IMR-90 (cell line): ENCODE measurements around the gene TNF. TPM values are rescaled to one million over a fixed set of nuclear protein-coding genes. Genes with fewer than 3 reads are reported as not detected.

Experiments
- ATAC-seq: fragments of 200-7000 bp; cut with Tn5 transposase; 2 replicates; pipeline ENCODE4 v1.9.1; 2020; ENCODE audit warnings: low read depth, mild to moderate bottlenecking, moderate library complexity
- BruUV-seq: library from RNA; stranded (reverse); fragments of 400-500 nt; replicated peaks from 2 replicates; lab custom pipeline; 2021; lab: Mats Ljungman, UMichigan
- CTCF ChIA-PET: fragments of 300-600 bp; formaldehyde crosslinking; extraction: SDS; loops from one replicate; lab custom pipeline; 2021; ENCODE audit warnings: antibody characterized with exemption; lab: Yijun Ruan, JAX
- POLR2A ChIA-PET: fragments of 300-600 bp; sonication (Branson Sonifier 250); formaldehyde crosslinking; loops from one replicate; lab custom pipeline; 2022; ENCODE audit warnings: antibody characterized with exemption; ENCODE audit not compliant: unreplicated experiment; lab: Charles Lee
- DNase-seq: peaks from one replicate; pipeline ENCODE4 v3.0.0; 2013
- H2AFZ ChIP-seq: replicated peaks from 2 replicates; pipeline ENCODE3; 2013; ENCODE audit warnings: low read length, mild to moderate bottlenecking; ENCODE audit not compliant: poor library complexity
- H2AK5ac ChIP-seq: 2 replicates; pipeline ENCODE4 v1.6.1; 2013; ENCODE audit warnings: low read depth, low read length, inconsistent platforms
- H2AK9ac ChIP-seq: replicated peaks from 2 replicates; pipeline ENCODE3; 2013; ENCODE audit warnings: mild to moderate bottlenecking, low read depth, low read length, moderate library complexity; ENCODE audit not compliant: poor library complexity
- H2BK120ac ChIP-seq: 2 replicates; pipeline ENCODE4 v1.6.1; 2013; ENCODE audit warnings: low read depth, low read length, inconsistent platforms
- H2BK15ac ChIP-seq: 3 replicates; pipeline ENCODE4 v1.6.1; 2013; ENCODE audit warnings: low read depth, low read length, inconsistent platforms
- H2BK20ac ChIP-seq: 2 replicates; pipeline ENCODE4 v1.6.1; 2013; ENCODE audit warnings: low read depth, mild to moderate bottlenecking, inconsistent platforms, low read length, moderate library complexity
- H2BK5ac ChIP-seq: 2 replicates; pipeline ENCODE4 v1.6.1; 2013; ENCODE audit warnings: mild to moderate bottlenecking, low read depth, low read length, inconsistent platforms; ENCODE audit not compliant: poor library complexity, severe bottlenecking
- H3K14ac ChIP-seq: replicated peaks from 2 replicates; pipeline ENCODE4 v1.6.1; 2013; ENCODE audit warnings: low read depth, low read length, inconsistent platforms
- H3K18ac ChIP-seq: 2 replicates; pipeline ENCODE4 v1.6.1; 2013; ENCODE audit warnings: low read depth, low read length, control low read depth
- H3K23ac ChIP-seq: 2 replicates; pipeline ENCODE4 v1.6.1; 2013; ENCODE audit warnings: low read depth, low read length, inconsistent platforms
- H3K27ac ChIP-seq: 2 replicates; pipeline ENCODE4 v1.5.1; 2013; ENCODE audit warnings: mild to moderate bottlenecking, control low read depth, low read length; ENCODE audit not compliant: insufficient read depth
- H3K27me3 ChIP-seq: 2 replicates; pipeline ENCODE4 v1.6.1; 2013; ENCODE audit warnings: low read length; ENCODE audit not compliant: control insufficient read depth, insufficient read depth
- H3K36me3 ChIP-seq: 2 replicates; pipeline ENCODE4 v1.6.1; 2013; ENCODE audit warnings: low read length, mixed read lengths; ENCODE audit not compliant: control insufficient read depth, insufficient read depth
- H3K4ac ChIP-seq: 2 replicates; pipeline ENCODE4 v1.6.1; 2013; ENCODE audit warnings: low read depth, low read length, inconsistent platforms
- H3K4me1 ChIP-seq: 2 replicates; pipeline ENCODE4 v1.6.1; 2013; ENCODE audit warnings: low read length, mixed read lengths; ENCODE audit not compliant: control insufficient read depth, insufficient read depth
- H3K4me2 ChIP-seq: 2 replicates; pipeline ENCODE4 v1.6.1; 2013; ENCODE audit warnings: low read depth, mild to moderate bottlenecking, control low read depth, low read length, moderate library complexity
- H3K4me3 ChIP-seq: 2 replicates; pipeline ENCODE4 v1.5.1; 2013; ENCODE audit warnings: low read depth, mild to moderate bottlenecking, control low read depth, low read length, moderate library complexity; ENCODE audit not compliant: insufficient read depth
- H3K56ac ChIP-seq: 2 replicates; pipeline ENCODE4 v1.6.1; 2013; ENCODE audit warnings: low read length, inconsistent platforms; ENCODE audit not compliant: insufficient read depth; ENCODE audit errors: extremely low read depth
- H3K79me1 ChIP-seq, 2 experiments: 2 replicates each; pipeline ENCODE4 v1.6.1; 2013; ENCODE audit warnings: low read length in 2 of 2, inconsistent platforms in 1 of 2, low read depth in 1 of 2
- H3K9ac ChIP-seq: 2 replicates; pipeline ENCODE4 v1.6.1; 2013; ENCODE audit warnings: low read depth, low read length, control low read depth
- H3K9me1 ChIP-seq: 2 replicates; pipeline ENCODE4 v1.6.1; 2013; ENCODE audit warnings: low read length, inconsistent platforms; ENCODE audit not compliant: insufficient read depth
- H3K9me3 ChIP-seq: 2 replicates; pipeline ENCODE4 v1.6.1; 2013; ENCODE audit warnings: low read length; ENCODE audit not compliant: control insufficient read depth, insufficient read depth
- H4K20me1 ChIP-seq: 2 replicates; pipeline ENCODE4 v1.6.1; 2013; ENCODE audit warnings: low read length, inconsistent platforms; ENCODE audit not compliant: insufficient read depth
- H4K5ac ChIP-seq: 2 replicates; pipeline ENCODE4 v1.6.1; 2013; ENCODE audit warnings: mild to moderate bottlenecking, low read depth, low read length, control low read depth
- H4K8ac ChIP-seq, 2 experiments: 2 replicates each; pipeline ENCODE4 v1.6.1; 2013; ENCODE audit warnings: low read depth in 2 of 2, low read length in 2 of 2, control low read depth in 1 of 2, inconsistent platforms in 1 of 2
- H4K91ac ChIP-seq: 2 replicates; pipeline ENCODE4 v1.6.1; 2013; ENCODE audit warnings: low read depth, low read length, inconsistent platforms; ENCODE audit not compliant: insufficient read depth
- BHLHE40 ChIP-seq: fragments of 150-350 bp; IDR thresholded peaks from 2 replicates; pipeline ENCODE4 v1.6.1; 2016; ENCODE audit warnings: mild to moderate bottlenecking, low read depth, low read length
- CEBPB ChIP-seq: IDR thresholded peaks from 2 replicates; pipeline ENCODE4 v1.6.1; 2012; ENCODE audit warnings: low read depth, low read length, improper control_type of control experiment
- CHD1 ChIP-seq: IDR thresholded peaks from 2 replicates; pipeline ENCODE4 v1.6.1; 2012; ENCODE audit warnings: low read depth, low read length, improper control_type of control experiment
- CTCF ChIP-seq: conservative IDR thresholded peaks from 2 replicates; pipeline ENCODE4 v1.5.1; 2012; ENCODE audit warnings: mild to moderate bottlenecking, low read depth, low read length, improper control_type of control experiment
- FOS ChIP-seq: fragments of 150-350 bp; IDR thresholded peaks from 2 replicates; pipeline ENCODE4 v1.6.1; 2016; ENCODE audit warnings: low read depth, low read length
- MAFK ChIP-seq: IDR thresholded peaks from 2 replicates; pipeline ENCODE4 v1.6.1; 2012; ENCODE audit warnings: low read depth, low read length, improper control_type of control experiment
- MAZ ChIP-seq: IDR thresholded peaks from 2 replicates; pipeline ENCODE4 v1.6.1; 2012; ENCODE audit warnings: low read depth, mild to moderate bottlenecking, low read length, improper control_type of control experiment, moderate library complexity, borderline replicate concordance
- MXI1 ChIP-seq: IDR thresholded peaks from 2 replicates; pipeline ENCODE4 v1.6.1; 2012; ENCODE audit warnings: low read depth, mild to moderate bottlenecking, low read length, moderate library complexity, borderline replicate concordance
- NFE2L2 ChIP-seq: fragments of 150-350 bp; IDR thresholded peaks from 2 replicates; pipeline ENCODE4 v1.6.1; 2016; ENCODE audit warnings: low read depth, mild to moderate bottlenecking, low read length
- POLR2A ChIP-seq: IDR thresholded peaks from 2 replicates; pipeline ENCODE4 v1.6.1; 2012; ENCODE audit warnings: mild to moderate bottlenecking, low read depth, low read length
- RAD21 ChIP-seq: IDR thresholded peaks from 2 replicates; pipeline ENCODE4 v1.6.1; 2012; ENCODE audit warnings: low read length, improper control_type of control experiment
- RCOR1 ChIP-seq: IDR thresholded peaks from 2 replicates; pipeline ENCODE4 v1.6.1; 2012; ENCODE audit warnings: mild to moderate bottlenecking, low read length, improper control_type of control experiment; ENCODE audit not compliant: insufficient replicate concordance
- RFX5 ChIP-seq: IDR thresholded peaks from 2 replicates; pipeline ENCODE4 v1.8.0; 2012; ENCODE audit warnings: low read depth, mild to moderate bottlenecking, low read length, moderate library complexity
- SMC3 ChIP-seq: fragments of 150-350 bp; IDR thresholded peaks from 2 replicates; pipeline ENCODE4 v1.6.1; 2016; ENCODE audit warnings: low read depth, mild to moderate bottlenecking, antibody characterized with exemption, low read length, moderate library complexity
- USF2 ChIP-seq: fragments of 150-350 bp; IDR thresholded peaks from 2 replicates; pipeline ENCODE4 v1.6.1; 2017; ENCODE audit warnings: mild to moderate bottlenecking, antibody characterized with exemption, low read length, low read depth
- WGBS, 2 experiments: methylation state at CpG; one replicate each; pipeline versions ENCODE4 v1.1.5 to v1.1.7; 2013; ENCODE audit warnings: missing lambda C conversion rate in 2 of 2; ENCODE audit not compliant: insufficient read length in 1 of 2; ENCODE audit errors: extremely low coverage in 2 of 2; 5-methylcytosine and 5-hydroxymethylcytosine counted together
- dilution Hi-C: fragments of 300-500 bp; cut with HindIII; formaldehyde crosslinking; loops from one replicate; pipeline ENCODE4 v1.14.3; 2018; ENCODE audit warnings: low sequenced_read_pairs; ENCODE audit not compliant: unreplicated experiment
- in situ Hi-C: fragments of 300-500 bp; cut with MboI; formaldehyde crosslinking; loops from 3 replicates; pipeline ENCODE4 v1.14.3; 2019; ENCODE audit warnings: low sequenced_read_pairs, inconsistent platforms, mixed read lengths
- intact Hi-C: fragments of 100-400 bp; cut with micrococcal nuclease; formaldehyde crosslinking; loops from 2 replicates; pipeline ENCODE4 v1.10.0; 2022
- polyA plus RNA-seq, 3 experiments: library from polyadenylated mRNA; depleted of rRNA; stranded (reverse); fragments of >200 nt; gene quantifications; 2 replicates each; pipeline ENCODE4 v1.2.3, GENCODE V29; 2012; ENCODE audit warnings: low replicate concordance in 1 of 3
- total RNA-seq: library from RNA; depleted of rRNA; stranded (reverse); fragments of >200 nt; gene quantifications from 2 replicates; pipeline ENCODE4 v1.2.3, GENCODE V29; 2012
- TF ChIP-seq, protein P1 (sequence below): fragments of 150-350 bp; IDR thresholded peaks from 2 replicates; pipeline ENCODE4 v1.6.1; 2016; ENCODE audit warnings: low read depth, mild to moderate bottlenecking, low read length, moderate library complexity, borderline replicate concordance

Gene TNF
- total and polyA plus RNA-seq, 2 of the 4 experiments (the other 2 are of a cell fraction) = not detected

GRCh38 chr6:31582230-31582643 is 6.9 kb downstream of the TNF start, which contains the start of gene LTB:
Gene LTB (minus strand): TSS chr6:31582424. CDS start chr6:31582417, 7 bp downstream.
- peak within 1 kb of the TSS; percentile 77 for H3K9ac ChIP-seq
- BruUV-seq = no TSS peak
- no peak within 1 kb of the TSS for H4K91ac ChIP-seq
- peak within 1 kb of the TSS; percentile 98 for H2AFZ ChIP-seq
- H2BK15ac ChIP-seq = no peak within 1 kb of the TSS
- peak within 1 kb of the TSS; percentile 83 for H3K4ac ChIP-seq
- no peaks in the 10 kb centered on the region for H3K9me3 ChIP-seq
- TF ChIP-seq RCOR1 = no peak
- TF ChIP-seq FOS = no peak
- no peak for TF ChIP-seq NFE2L2
- no peak for TF ChIP-seq CEBPB
- TF ChIP-seq POLR2A = no peak
- TF ChIP-seq, protein P1, sequence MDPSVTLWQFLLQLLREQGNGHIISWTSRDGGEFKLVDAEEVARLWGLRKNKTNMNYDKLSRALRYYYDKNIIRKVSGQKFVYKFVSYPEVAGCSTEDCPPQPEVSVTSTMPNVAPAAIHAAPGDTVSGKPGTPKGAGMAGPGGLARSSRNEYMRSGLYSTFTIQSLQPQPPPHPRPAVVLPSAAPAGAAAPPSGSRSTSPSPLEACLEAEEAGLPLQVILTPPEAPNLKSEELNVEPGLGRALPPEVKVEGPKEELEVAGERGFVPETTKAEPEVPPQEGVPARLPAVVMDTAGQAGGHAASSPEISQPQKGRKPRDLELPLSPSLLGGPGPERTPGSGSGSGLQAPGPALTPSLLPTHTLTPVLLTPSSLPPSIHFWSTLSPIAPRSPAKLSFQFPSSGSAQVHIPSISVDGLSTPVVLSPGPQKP = no peak
- no peak for TF ChIP-seq CTCF
- TF ChIP-seq SMC3 = no peak
- no peak for TF ChIP-seq MXI1
- no peak for TF ChIP-seq BHLHE40
- no peak for TF ChIP-seq RAD21
- no peak for TF ChIP-seq CHD1
- no peak for TF ChIP-seq MAFK
- no peak for TF ChIP-seq USF2
- no peak for TF ChIP-seq MAZ
- no peak for TF ChIP-seq RFX5
- H3K23ac ChIP-seq = peak within 1 kb of the TSS; percentile 86
- peak within 1 kb of the TSS; percentile 89 for H2AK9ac ChIP-seq
- no peaks in the 10 kb centered on the region for H3K36me3 ChIP-seq
- H3K18ac ChIP-seq = no peak within 1 kb of the TSS
- H3K4me1 ChIP-seq = peaks cover 4% of the 10 kb centered on the region; the same call in 1 of the 2 replicates
- peak within 1 kb of the TSS; percentile 2; the same call in 1 of the 2 replicates for H3K27ac ChIP-seq
- in situ Hi-C loops = no loop called here
- no peaks in the 10 kb centered on the region; the same call in 1 of the 2 replicates for H3K9me1 ChIP-seq
- WGBS, 2 experiments = no CpG with 5 or more reads among the region's 3 CpGs
- CTCF ChIA-PET = interaction anchor here (0.6 kb wide), 1 partner anchor 141 kb away, joined by 3 read pairs; no protein-coding TSS in a partner anchor
- peak within 1 kb of the TSS; percentile 52; the same call in 1 of the 2 replicates for H3K56ac ChIP-seq
- no peak within 1 kb of the TSS for H2BK120ac ChIP-seq
- H3K79me1 ChIP-seq = no peaks in the 10 kb centered on the region
- peak within 1 kb of the TSS; percentile 95 for H3K14ac ChIP-seq
- H4K8ac ChIP-seq = peak within 1 kb of the TSS; percentile 51 to 93; a peak in 3 of 4 replicates
- no peak for DNase-seq
- POLR2A ChIA-PET = no interaction called here
- no peak within 1 kb of the TSS for H2BK5ac ChIP-seq
- dilution Hi-C loops = no loop called here
- no peak for ATAC-seq
- H3K4me2 ChIP-seq = peak within 1 kb of the TSS; percentile 75
- H2BK20ac ChIP-seq = no peak within 1 kb of the TSS
- peaks cover 11% of the 10 kb centered on the region; the same call in 1 of the 2 replicates for H3K27me3 ChIP-seq
- peak within 1 kb of the TSS; percentile 21 for H2AK5ac ChIP-seq
- H3K4me3 ChIP-seq = peak within 1 kb of the TSS; percentile 82
- H4K20me1 ChIP-seq = no peaks in the 10 kb centered on the region
- H4K5ac ChIP-seq = peak within 1 kb of the TSS; percentile 54
- intact Hi-C loops = loop anchor here (5.0 kb wide), 1 partner anchor 35 kb away; the partner anchor contains the start of genes ATP6V1G2 and NFKBIL1
